ENCODE data around the gene DRAXIN.

GRCh38 chr1:11678442-11678841 is 13.1 kb upstream of the DRAXIN start:
- TF ChIP-seq CTCF (IDR thresholded peaks at IDR 0.05) = no peak
- no peak for TF ChIP-seq EP300 (IDR thresholded peaks at IDR 0.05)
- TF ChIP-seq POLR2A (IDR thresholded peaks at IDR 0.05; ENCODE audit: low read depth) = no peak
- TF ChIP-seq POLR2AphosphoS5 (IDR thresholded peaks at IDR 0.05) = no peak
